Measurements from ENCODE around the gene IL34. TPM values are rescaled to one million over a fixed set of nuclear protein-coding genes. Genes with fewer than 3 reads are reported as not detected.

The IL34 gene
- total RNA-seq, 2 donors from 2014 or later: 0.39 to 2.2 TPM

- no peak overlapping the region for H3K27ac ChIP-seq
- H3K4me1 ChIP-seq: peaks cover 0 to 4% of the 10 kb centered on the region in 2 donors
- no peaks in the 10 kb centered on the region for H3K27me3 ChIP-seq
- TF ChIP-seq CTCF (IDR thresholded peaks at IDR 0.05): no peak
- DNase-seq (ENCODE audit: low spot score): no peak
- H3K9me3 ChIP-seq: no peaks in the 10 kb centered on the region
- H3K4me3 ChIP-seq: no peak overlapping the region
- H3K36me3 ChIP-seq: no peaks in the 10 kb centered on the region
Observed at GRCh38 chr16:70602831-70603230, 43.5 kb upstream of the IL34 start.

GRCh38 chr16:70604407-70605282 lies 41.7 kb upstream of the IL34 start:
- DNase-seq (ENCODE audit: low spot score): no peak
- peaks cover 0 to 4% of the 10 kb centered on the region in 2 donors for H3K4me1 ChIP-seq
- no peaks in the 10 kb centered on the region for H3K9me3 ChIP-seq
- TF ChIP-seq CTCF (IDR thresholded peaks at IDR 0.05): no peak
- H3K4me3 ChIP-seq: no peak overlapping the region
- H3K27ac ChIP-seq: no peak overlapping the region
- no peaks in the 10 kb centered on the region for H3K27me3 ChIP-seq
- H3K36me3 ChIP-seq: no peaks in the 10 kb centered on the region

DNA sequence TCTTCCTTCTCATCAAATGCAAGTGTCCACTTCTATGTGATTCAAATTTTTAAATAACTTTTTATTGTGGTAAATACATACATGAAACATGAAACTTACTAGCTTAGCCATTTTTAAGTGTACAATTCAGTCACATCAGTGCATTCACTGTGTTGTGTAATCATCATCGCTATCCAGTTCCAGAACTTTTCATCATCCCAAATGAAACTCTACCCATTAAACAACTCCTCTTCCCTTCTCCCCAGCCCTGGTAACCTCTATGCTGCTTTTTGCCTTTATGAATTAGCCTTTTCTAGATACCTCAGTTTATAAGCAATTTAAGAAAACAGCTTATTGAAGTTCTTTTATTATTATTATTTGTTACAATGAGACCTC lies 41.1 kb upstream of the IL34 start:
- no peak for DNase-seq (ENCODE audit: low spot score)
- Histone ChIP-seq H3K4me1 (peaks cover 0 to 7% of the 10 kb centered on the region in 2 donors), H3K27me3 (no peaks in the 10 kb centered on the region), H3K36me3 (no peaks in the 10 kb centered on the region), H3K27ac (no peak overlapping the region), H3K4me3 (no peak overlapping the region), H3K9me3 (no peaks in the 10 kb centered on the region)
- no peak for TF ChIP-seq CTCF (IDR thresholded peaks at IDR 0.05)

DNA sequence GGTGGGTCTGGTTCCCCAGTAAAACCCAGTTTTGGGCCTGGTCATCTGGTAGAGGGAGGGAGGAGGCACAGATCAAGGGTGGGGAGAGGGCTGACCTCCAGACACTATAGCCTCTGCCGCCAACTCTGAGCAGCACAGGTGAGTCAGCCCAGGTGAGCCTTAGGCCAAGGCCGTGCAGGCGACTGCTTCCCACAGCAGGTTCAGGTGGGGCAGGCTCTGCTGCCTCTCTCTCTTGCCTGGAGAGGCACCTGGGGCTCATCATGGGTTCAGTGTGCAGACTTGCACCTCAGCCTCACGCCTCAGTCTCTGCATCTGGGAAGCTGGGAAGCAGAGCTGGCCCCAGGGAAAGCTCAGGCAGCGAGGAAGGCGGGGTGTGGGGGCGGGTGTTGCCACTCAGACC lies 37.8 kb upstream of the IL34 start:
- DNase-seq (ENCODE audit: low spot score): no peak
- H3K4me3 ChIP-seq: no peak overlapping the region
- H3K27me3 ChIP-seq: no peaks in the 10 kb centered on the region
- no peaks in the 10 kb centered on the region for H3K36me3 ChIP-seq
- peaks cover 0 to 6% of the 10 kb centered on the region in 2 donors for H3K4me1 ChIP-seq
- no peaks in the 10 kb centered on the region for H3K9me3 ChIP-seq
- no peak for TF ChIP-seq CTCF (IDR thresholded peaks at IDR 0.05)
- H3K27ac ChIP-seq: no peak overlapping the region

- peaks cover 0 to 6% of the 10 kb centered on the region in 2 donors for H3K4me1 ChIP-seq
- no peaks in the 10 kb centered on the region for H3K9me3 ChIP-seq
- TF ChIP-seq CTCF (IDR thresholded peaks at IDR 0.05): no peak
- H3K36me3 ChIP-seq: no peaks in the 10 kb centered on the region
- H3K27ac ChIP-seq: no peak overlapping the region
- H3K27me3 ChIP-seq: no peaks in the 10 kb centered on the region
- no peak for DNase-seq (ENCODE audit: low spot score)
- H3K4me3 ChIP-seq: no peak overlapping the region
Observed at GRCh38 chr16:70610273-70611223, 35.8 kb upstream of the IL34 start.
